NCI-H748 (cell line): Measurements from ENCODE around the gene RPS6KA4.
"Not testable (repeated sequence)": the region's sequence is repeated elsewhere in the genome, so short reads cannot be mapped to it uniquely, and the experiment has no call there.

Experiments used
- DNase-seq: peaks from one replicate; lab custom pipeline; 2025; ENCODE audit not compliant: unreplicated experiment; lab: John Stamatoyannopoulos, UW

Gene RPS6KA4

DNA sequence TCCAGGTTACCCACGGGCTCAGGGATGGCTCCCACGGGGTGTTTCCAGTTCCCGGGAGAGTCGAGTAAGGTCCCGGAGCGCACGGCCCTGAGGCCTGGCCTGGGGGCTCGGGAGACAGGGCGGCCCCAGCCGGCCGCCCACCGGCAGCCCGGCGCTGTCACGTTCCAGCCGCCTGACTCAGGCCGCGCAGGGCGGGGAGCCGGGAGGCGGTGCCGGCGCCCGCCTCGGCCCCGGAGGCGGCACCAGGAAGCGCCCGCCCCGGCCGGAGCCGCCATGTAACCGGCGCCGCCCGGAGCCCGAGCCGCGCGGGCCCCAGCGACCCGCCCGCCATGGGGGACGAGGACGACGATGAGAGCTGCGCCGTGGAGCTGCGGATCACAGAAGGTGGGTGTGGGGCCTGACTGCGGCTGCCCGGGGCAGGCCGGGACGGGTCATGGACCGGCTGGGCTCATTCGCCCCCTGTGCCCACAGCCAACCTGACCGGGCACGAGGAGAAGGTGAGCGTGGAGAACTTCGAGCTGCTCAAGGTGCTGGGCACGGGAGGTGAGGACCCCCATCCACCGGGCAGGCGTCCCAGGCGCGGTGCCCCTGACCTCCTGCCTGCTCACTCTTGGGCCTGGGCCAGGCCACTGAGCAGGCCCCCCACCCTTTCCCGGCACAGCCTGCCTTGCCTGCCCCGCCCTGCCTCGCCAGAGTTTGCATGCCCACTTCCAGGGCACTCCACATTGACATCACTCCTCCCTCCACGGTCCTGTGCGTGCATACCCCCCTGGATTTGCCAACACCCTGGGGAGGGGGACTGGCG is at the start of gene RPS6KA4:
Gene RPS6KA4 (plus strand): TSS at position 256 of the 805 bp plus-strand sequence. CDS start 74 bp downstream, at position 330.
- peak; percentile 73 for DNase-seq

DNA sequence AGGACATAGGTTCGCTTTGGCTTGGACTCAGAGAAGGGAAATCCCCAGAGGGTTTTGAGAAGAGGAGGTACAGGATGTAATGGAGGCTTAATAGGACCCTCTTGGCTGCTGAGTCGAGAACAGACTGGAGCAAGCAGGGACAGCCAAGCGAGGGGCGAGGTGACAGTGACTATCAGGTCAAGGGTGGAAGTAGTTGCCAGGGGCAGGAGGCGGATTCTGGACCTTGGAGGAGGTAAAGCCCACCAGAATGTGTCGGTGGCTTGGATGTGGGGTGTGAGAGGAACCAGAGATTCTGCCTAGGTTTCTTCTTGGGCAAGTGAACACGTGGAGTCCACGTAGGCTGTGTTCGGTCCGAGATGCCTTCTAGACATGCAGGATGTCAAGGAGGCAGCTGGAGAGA is 46.0 kb upstream of the RPS6KA4 start:
- DNase-seq: no peak

DNA sequence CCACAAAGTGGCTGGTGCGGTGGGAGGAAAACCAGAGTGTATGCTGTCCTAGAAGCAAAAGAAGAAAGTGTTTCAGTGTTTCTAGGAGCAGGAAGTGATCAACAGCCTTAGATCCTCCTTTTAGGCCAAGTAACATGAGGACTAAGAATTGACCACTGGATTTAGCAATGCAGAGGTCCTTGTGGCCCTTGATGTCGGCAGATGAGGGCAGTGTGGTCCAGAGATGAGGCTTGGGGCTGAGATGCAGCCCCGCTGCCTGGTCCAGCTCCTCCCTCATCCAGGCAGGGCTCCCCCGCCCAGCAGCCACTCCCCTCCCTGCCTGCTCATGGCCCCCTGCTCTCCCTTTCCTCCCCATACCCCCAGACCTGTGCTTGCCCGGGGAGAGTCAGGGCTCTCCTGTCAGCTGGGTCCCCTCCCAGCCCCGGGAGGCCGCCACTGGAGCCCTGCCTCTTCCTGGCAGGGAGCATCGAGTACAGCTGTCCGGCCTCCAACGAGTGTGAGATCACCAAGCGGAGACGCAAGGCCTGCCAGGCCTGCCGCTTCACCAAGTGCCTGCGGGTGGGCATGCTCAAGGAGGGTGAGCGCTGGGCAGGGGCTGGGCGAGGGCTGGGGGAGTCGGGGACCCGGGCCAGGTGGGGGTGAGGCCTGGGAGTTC is 45.3 kb upstream of the RPS6KA4 start:
- no peak for DNase-seq

DNA sequence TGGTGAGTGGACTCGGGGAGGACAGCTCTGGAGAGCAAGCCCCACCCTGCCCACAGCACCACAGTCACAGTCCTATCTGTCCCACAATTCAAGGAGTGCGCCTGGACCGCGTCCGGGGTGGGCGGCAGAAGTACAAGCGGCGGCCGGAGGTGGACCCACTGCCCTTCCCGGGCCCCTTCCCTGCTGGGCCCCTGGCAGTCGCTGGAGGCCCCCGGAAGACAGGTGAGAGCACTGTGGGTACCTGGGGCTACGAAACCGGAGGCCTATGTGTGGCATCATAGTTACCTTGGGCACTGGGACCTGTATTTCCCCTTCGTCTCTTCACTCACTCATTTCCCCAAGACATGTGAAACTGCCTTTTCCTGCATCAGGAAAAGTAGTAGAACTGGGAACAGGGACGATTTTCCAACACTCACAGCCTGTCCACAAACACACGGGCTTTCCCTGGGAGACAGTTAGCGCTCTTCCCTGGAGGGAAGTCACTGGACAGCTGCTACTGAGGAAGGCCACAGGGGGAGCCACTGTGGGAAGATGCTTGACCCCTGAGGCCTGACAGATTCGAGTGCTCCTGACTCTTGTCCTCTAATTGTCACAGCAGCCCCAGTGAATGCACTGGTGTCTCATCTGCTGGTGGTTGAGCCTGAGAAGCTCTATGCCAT is 44.7 kb upstream of the RPS6KA4 start:
- DNase-seq: no peak

DNA sequence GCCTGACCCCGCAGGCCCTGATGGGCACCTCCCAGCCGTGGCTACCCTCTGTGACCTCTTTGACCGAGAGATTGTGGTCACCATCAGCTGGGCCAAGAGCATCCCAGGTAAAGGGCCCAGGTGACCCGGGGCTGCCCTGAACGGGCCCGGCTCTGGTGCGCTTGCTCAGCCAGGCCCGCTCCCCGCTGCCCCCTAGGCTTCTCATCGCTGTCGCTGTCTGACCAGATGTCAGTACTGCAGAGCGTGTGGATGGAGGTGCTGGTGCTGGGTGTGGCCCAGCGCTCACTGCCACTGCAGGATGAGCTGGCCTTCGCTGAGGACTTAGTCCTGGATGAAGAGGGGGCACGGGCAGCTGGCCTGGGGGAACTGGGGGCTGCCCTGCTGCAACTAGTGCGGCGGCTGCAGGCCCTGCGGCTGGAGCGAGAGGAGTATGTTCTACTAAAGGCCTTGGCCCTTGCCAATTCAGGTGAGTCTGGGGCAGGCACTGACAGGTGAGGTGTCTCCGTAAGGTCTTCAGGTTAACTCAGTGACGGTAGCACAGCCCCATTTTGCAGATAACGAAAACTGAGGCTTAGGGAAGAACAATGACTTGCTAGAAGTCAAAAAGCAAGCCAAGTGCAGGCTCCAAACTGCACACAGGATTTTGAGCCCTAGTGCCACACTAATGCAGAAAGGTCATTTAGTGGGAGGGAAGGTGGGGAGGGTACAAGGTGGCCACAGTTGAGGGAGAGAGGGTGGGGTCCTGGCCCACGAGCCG is 44.0 kb upstream of the RPS6KA4 start:
- no peak for DNase-seq

DNA sequence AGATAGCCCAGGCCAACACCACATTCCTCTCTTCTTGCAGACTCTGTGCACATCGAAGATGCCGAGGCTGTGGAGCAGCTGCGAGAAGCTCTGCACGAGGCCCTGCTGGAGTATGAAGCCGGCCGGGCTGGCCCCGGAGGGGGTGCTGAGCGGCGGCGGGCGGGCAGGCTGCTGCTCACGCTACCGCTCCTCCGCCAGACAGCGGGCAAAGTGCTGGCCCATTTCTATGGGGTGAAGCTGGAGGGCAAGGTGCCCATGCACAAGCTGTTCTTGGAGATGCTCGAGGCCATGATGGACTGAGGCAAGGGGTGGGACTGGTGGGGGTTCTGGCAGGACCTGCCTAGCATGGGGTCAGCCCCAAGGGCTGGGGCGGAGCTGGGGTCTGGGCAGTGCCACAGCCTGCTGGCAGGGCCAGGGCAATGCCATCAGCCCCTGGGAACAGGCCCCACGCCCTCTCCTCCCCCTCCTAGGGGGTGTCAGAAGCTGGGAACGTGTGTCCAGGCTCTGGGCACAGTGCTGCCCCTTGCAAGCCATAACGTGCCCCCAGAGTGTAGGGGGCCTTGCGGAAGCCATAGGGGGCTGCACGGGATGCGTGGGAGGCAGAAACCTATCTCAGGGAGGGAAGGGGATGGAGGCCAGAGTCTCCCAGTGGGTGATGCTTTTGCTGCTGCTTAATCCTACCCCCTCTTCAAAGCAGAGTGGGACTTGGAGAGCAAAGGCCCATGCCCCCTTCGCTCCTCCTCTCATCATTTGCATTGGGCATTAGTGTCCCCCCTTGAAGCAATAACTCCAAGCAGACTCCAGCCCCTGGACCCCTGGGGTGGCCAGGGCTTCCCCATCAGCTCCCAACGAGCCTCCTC is 43.1 kb upstream of the RPS6KA4 start:
- not testable (repeated sequence) for DNase-seq

DNA sequence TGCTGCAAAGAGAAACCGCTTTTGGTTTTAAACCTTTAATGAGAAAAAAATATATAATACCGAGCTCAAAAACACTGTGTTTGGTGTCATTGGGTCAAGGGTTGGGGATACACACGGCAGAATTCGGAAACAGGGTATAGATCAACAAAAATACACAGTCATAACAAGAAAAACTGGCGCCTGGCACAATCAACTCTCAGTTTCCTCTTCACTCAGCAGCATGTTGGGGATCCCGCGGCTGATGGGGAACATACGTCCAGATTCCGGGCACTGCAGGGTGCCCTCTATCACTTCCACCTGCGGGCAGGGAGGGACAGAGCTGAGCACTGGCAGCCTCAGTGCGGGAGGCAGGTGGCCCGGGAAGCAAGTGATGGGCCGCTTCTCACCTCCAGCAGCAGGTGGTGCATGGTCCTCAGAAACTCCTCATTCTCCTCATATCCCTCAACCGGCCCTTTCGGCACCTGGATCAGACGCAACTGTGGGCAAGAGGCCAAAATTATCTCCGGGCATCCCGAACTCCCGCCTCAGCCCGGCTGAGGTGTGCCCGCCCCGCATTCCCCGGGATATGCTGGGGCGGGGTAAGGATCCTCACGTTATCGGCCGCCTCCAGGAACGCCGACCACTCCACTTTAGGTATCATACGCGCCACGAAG is 42.2 kb upstream of the RPS6KA4 start:
- peak; percentile 50 for DNase-seq

DNA sequence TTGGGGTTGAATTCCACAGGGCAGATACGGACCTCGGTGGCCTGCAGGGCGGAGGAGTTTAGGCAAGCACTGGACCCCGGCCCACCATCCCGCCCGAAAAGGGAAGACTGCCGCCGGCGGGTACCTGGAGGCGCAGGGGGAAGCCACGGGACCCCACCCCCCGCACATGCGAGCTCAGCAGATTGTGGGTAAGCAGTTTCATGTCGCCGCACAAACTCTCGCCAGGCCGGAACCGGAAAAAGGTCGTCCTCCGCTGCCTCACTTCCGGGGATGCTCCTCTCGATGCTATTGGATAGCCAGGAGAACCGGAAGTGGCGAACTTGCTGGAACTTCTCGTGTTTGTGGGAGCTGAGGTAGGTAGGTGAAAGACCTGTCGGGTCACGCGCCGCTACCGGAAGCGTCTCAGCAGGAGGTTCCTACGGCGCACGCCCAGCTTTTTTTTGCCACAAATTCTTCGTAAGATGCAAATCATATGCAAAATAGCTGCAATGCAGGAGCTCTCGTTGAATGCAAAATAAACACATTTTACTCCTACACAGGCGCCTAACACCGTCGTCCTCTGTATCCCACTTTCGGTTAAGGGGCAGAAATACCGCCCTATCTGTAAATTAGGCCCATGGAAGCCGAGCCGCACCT is 41.5 kb upstream of the RPS6KA4 start, which contains the start of gene TRMT112:
Gene TRMT112 (minus strand): TSS at position 235 of the 636 bp plus-strand sequence. CDS start 33 bp downstream, at position 202.
- peak; percentile 99 for DNase-seq

DNA sequence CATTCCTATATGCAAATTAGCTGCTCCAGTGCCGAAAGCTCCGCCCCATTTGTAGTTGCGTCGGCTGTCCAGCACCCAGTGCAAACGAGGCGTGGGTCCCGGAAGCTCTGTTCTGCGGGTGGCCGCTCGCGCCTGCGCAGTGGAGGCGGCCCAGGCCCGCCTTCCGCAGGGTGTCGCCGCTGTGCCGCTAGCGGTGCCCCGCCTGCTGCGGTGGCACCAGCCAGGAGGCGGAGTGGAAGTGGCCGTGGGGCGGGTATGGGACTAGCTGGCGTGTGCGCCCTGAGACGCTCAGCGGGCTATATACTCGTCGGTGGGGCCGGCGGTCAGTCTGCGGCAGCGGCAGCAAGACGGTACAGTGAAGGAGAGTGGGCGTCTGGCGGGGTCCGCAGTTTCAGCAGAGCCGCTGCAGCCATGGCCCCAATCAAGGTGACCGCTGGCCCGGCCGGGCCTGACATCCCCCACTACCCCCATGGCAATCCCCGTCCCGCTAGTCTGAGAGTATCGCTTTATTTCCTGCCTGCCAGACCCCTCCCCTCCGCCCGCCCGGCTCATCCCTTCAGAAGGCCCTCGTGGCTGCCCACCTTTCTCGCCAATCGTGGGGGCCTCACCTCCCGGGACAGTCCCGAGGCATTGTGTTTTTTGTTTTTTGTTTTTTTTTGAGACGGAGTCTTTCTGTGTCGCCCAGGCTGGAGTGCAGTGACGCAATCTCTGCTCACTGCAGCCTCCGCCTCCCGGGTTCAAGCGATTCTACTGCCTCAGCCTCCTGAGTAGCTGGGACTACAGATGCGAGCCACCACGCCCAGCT is 40.8 kb upstream of the RPS6KA4 start, which contains the start of gene PRDX5:
Gene PRDX5 (plus strand): TSS at position 161 of the 805 bp plus-strand sequence. CDS start 95 bp downstream, at position 256.
- DNase-seq: peak; percentile 96

DNA sequence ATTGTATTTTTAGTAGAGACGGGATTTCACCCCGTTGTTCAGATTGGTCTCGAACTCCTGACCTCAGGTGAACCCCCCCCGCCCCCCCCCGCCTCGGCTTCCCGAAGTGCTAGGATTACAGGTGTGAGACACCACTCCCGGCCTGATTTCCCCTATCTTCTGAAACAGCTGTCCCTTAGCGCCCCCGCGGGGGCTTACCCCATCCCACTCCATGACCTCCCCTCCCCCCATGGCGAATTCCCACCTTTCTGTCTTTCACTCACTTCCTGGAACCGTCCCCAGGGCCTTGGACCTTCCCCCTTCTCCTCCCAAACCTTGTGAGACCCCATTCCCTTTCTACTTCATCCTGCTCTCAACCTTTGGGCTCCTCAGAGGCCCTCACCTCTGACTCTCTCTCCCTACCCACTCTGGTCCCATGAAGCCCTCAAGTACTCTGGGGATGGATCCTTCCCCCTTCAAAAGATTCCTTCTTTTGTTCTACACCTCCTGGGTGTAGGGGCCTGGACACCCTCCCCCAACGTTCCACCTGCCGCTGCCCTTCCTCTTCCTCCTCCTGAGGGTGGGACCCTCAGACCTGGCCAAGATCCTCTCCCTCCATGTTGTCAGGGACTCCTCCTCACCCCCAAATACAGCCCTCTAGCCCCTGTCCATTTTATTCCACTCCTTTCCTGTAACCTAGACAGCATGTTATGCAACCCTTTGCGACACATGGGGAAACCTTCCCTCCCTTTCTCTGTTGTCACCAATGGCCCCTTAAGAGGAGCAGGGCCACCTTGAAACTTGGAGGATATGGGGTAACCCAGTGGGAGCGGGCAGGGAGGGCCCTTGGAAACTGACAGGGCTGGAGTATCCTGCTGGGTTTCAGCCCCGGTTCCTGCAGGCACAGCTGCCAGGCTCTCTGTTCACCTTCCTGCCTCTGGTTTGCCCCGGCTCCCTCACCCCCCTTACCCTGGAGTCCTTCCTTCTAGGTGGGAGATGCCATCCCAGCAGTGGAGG is 39.9 kb upstream of the RPS6KA4 start:
- peak; percentile 23 for DNase-seq

DNA sequence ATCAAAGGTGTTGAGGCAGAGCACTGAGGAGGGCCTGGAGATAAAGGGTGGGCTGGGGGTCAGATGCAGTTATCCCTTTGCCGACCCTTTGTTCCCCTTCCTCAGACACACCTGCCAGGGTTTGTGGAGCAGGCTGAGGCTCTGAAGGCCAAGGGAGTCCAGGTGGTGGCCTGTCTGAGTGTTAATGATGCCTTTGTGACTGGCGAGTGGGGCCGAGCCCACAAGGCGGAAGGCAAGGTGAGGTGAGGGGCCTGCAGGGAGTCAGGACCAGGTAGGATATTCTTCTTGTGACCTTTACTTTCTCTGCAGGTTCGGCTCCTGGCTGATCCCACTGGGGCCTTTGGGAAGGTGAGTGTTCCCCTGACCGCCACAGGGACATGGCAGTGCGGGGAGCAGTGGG is 38.4 kb upstream of the RPS6KA4 start:
- no peak for DNase-seq

DNA sequence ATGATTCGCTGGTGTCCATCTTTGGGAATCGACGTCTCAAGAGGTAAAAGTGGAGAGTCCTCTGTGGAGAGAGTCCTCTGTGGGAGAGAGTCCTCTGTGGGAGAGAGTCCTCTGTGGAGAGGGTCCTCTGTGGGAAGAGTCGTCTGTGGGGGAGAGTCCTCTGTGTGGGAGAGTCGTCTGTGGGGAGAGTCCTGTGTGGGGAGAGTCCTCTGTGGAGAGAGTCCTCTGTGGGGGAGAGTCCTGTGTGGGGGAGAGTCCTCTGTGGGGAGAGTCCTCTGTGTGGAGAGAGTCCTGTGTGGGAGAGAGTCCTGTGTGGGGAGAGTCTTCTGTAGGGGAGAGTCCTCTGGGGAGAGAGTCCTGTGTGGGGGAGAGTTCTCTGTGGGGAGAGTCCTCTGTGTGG is 37.9 kb upstream of the RPS6KA4 start:
- no peak for DNase-seq

DNA sequence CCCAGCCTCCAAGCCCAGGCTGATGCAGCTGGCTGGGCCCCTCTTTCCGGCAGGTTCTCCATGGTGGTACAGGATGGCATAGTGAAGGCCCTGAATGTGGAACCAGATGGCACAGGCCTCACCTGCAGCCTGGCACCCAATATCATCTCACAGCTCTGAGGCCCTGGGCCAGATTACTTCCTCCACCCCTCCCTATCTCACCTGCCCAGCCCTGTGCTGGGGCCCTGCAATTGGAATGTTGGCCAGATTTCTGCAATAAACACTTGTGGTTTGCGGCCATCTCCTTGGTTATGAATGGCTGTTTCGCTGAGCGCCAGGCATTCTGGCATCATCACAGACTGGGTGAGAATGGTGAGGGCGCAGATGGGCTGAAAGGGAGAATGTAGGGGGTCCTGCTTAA is 37.4 kb upstream of the RPS6KA4 start:
- DNase-seq: no peak

DNA sequence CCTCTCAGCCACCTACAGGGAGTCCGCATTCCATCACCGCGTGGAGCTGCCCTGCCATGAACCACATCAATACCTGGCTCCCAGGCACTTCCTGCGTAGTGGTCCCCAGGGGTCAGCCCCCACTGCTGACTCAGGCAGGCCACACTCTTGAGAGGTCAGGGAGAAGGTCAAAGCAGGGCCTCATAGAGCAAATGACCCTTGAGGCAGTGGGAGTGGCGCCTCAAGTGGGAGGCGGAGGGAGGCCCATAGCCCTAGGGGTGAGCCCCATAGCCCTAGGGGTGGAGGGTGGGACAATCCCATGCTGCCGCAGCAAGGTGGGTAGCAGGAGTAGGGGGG is 36.1 kb upstream of the RPS6KA4 start:
- no peak for DNase-seq

DNA sequence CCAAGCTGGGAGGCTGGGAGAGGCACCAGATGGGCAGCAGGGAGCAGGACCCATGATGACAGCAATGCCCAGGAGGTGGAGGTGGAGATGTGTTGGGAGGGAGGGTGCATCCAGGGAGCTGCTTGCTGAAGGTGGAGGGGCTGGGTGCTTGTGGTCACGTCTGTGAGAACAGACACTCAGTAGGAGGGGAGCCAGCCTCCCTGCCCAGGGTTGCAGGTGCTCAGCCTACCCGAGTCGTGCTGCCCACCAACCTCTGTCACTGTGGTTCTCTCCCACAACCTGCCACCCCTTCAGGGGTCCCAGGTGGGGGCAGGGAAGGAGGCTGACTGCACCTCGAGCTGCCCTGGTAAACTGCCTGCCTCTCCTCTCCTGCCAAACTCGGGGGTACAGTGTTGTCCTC is 35.6 kb upstream of the RPS6KA4 start:
- DNase-seq: no peak

DNA sequence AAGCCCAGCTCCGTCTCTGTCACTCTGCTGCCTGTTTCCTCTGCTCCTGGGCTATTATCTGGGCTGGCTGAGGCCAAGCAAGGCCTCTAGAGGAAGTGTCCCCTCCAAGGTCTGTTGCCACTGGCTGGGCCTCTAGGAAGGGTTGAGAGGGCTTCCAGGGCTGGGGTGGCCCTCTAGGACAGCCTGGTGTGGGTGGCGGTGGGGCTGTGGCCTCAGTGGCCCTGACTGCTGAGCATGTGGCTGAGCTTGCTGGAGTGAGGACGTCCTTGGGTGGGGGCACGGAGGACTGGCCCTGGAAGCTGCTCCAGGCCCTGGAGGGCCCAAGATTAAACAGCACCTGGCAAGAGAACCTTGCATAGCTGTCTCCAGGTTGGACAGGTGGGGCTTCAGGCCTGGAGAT is 35.0 kb upstream of the RPS6KA4 start:
- DNase-seq: not testable (repeated sequence)
